ENCODE measurements around the gene SLC2A8. TPM values are rescaled to one million over a fixed set of nuclear protein-coding genes. Genes with fewer than 3 reads are reported as not detected.

Gene SLC2A8
- total and polyA plus RNA-seq, 12 donors, result 17.1 to 121 (median 62.0) TPM

GRCh38 chr9:127407492-127407843 is 10.5 kb downstream of the SLC2A8 start:
- no peak overlapping the region for H3K4me3 ChIP-seq
- H3K27me3 ChIP-seq, result no peaks in the 10 kb centered on the region
- intact Hi-C loops (cut with DNase I), result no loop called here
- peaks cover 0 to 33% of the 10 kb centered on the region in 2 donors for H3K36me3 ChIP-seq (replicated peaks in 1 of 2)
- peak in 1 of 2 donors; percentile 24 for TF ChIP-seq POLR2A (IDR thresholded peaks at IDR 0.05)
- TF ChIP-seq CTCF (IDR thresholded peaks at IDR 0.05), result no peak
- DNase-seq, result peak in 5 of 7 donors; percentile 45 to 73 (median 59)
- H3K9me3 ChIP-seq (replicated peaks in 1 of 3), result no peaks in the 10 kb centered on the region
- peak overlapping the region in 4 of 5 donors; percentile 11 to 72 (median 54) for H3K27ac ChIP-seq
- H3K4me1 ChIP-seq (replicated peaks in 1 of 2), result peaks cover 0 to 15% of the 10 kb centered on the region in 2 donors
- WGBS, 4 donors, result 52 to 66% (median 56%) methylated on average over 6 of the region's 6 CpGs

- WGBS, 4 donors, result 78 to 83% (median 82%) methylated on average over 4 of the region's 4 CpGs
Observed at GRCh38 chr9:127411122-127411521, 14.2 kb downstream of the SLC2A8 start.

GRCh38 chr9:127415141-127415540 is 18.2 kb downstream of the SLC2A8 start:
- DNase-seq, result no peak
- no peaks in the 10 kb centered on the region for H3K36me3 ChIP-seq (replicated peaks in 1 of 2)
- H3K27me3 ChIP-seq, result no peaks in the 10 kb centered on the region
- no peaks in the 10 kb centered on the region for H3K9me3 ChIP-seq (replicated peaks in 1 of 3)
- intact Hi-C loops (cut with DNase I), result no loop called here
- H3K27ac ChIP-seq, result no peak overlapping the region
- TF ChIP-seq CTCF (IDR thresholded peaks at IDR 0.05), result no peak
- no peak for TF ChIP-seq POLR2A (IDR thresholded peaks at IDR 0.05)
- WGBS, 4 donors, result 62 to 75% (median 69%) methylated on average over 4 of the region's 4 CpGs
- no peak overlapping the region for H3K4me3 ChIP-seq
- peaks cover 0 to 7% of the 10 kb centered on the region in 2 donors for H3K4me1 ChIP-seq (replicated peaks in 1 of 2)

More at GRCh38 chr9:127411122-127411521, 14.2 kb downstream of the SLC2A8 start:
- no peaks in the 10 kb centered on the region for H3K9me3 ChIP-seq (replicated peaks in 1 of 3)
- H3K4me3 ChIP-seq, result no peak overlapping the region
- peaks cover 0 to 2% of the 10 kb centered on the region in 2 donors for H3K36me3 ChIP-seq (replicated peaks in 1 of 2)
- H3K4me1 ChIP-seq (replicated peaks in 1 of 2), result peaks cover 0 to 22% of the 10 kb centered on the region in 2 donors
- no peaks in the 10 kb centered on the region for H3K27me3 ChIP-seq
- peak overlapping the region in 2 of 5 donors; percentile 66 to 68 for H3K27ac ChIP-seq
- intact Hi-C loops (cut with DNase I), result no loop called here
- DNase-seq, result no peak
- no peak for TF ChIP-seq CTCF (IDR thresholded peaks at IDR 0.05)
- TF ChIP-seq POLR2A (IDR thresholded peaks at IDR 0.05), result no peak

GRCh38 chr9:127415657-127416056 is 18.7 kb downstream of the SLC2A8 start:
- Histone ChIP-seq H3K36me3 (replicated peaks in 1 of 2) (no peaks in the 10 kb centered on the region), H3K4me3 (no peak overlapping the region), H3K4me1 (replicated peaks in 1 of 2) (peaks cover 0 to 7% of the 10 kb centered on the region in 2 donors), H3K27me3 (no peaks in the 10 kb centered on the region), H3K27ac (no peak overlapping the region), H3K9me3 (replicated peaks in 1 of 3) (no peaks in the 10 kb centered on the region)
- no peak for DNase-seq
- TF ChIP-seq POLR2A (IDR thresholded peaks at IDR 0.05) (no peak), CTCF (IDR thresholded peaks at IDR 0.05) (no peak)
- intact Hi-C loops (cut with DNase I), result no loop called here
- WGBS, 4 donors, result 83 to 100% (median 89%) methylated on average over 1 of the region's 1 CpG

All from adrenal gland (tissue), 12 donors.